Measurements from ENCODE around the gene MYOZ3.
A peak's percentile ranks its signal among the peaks of the same experiment; 100 is the strongest.

MYOZ3 gene

GRCh38 chr5:150622157-150622556 is 38.9 kb upstream of the MYOZ3 start:
- no peak for DNase-seq (ENCODE audit: low read depth)
- no peak overlapping the region for H3K4me3 ChIP-seq (ENCODE audit: control insufficient read depth, low read depth, low read length)
- no peak for TF ChIP-seq CTCF (IDR thresholded peaks at IDR 0.05; ENCODE audit: control insufficient read depth, insufficient read depth, low read depth, low read length, missing control alignments)

GRCh38 chr5:150623152-150623877 is 37.7 kb upstream of the MYOZ3 start:
- DNase-seq (ENCODE audit: low read depth) = no peak

GRCh38 chr5:150623878-150624216 is 37.2 kb upstream of the MYOZ3 start:
- TF ChIP-seq CTCF (IDR thresholded peaks at IDR 0.05; ENCODE audit: control insufficient read depth, insufficient read depth, low read depth, low read length, missing control alignments) = no peak
- DNase-seq (ENCODE audit: low read depth) = no peak
- no peak overlapping the region for H3K4me3 ChIP-seq (ENCODE audit: control insufficient read depth, low read depth, low read length)

More at GRCh38 chr5:150623152-150623877, 37.7 kb upstream of the MYOZ3 start:
- H3K4me3 ChIP-seq (ENCODE audit: control insufficient read depth, low read depth, low read length) = no peak overlapping the region
- TF ChIP-seq CTCF (IDR thresholded peaks at IDR 0.05; ENCODE audit: control insufficient read depth, insufficient read depth, low read depth, low read length, missing control alignments) = no peak

- peak overlapping the region; percentile 61 for H3K4me3 ChIP-seq (ENCODE audit: control insufficient read depth, low read depth, low read length)
- TF ChIP-seq CTCF (IDR thresholded peaks at IDR 0.05; ENCODE audit: control insufficient read depth, insufficient read depth, low read depth, low read length, missing control alignments) = no peak
- no peak for DNase-seq (ENCODE audit: low read depth)
Observed at GRCh38 chr5:150624334-150625163, 36.5 kb upstream of the MYOZ3 start.

GRCh38 chr5:150625164-150625535 is 35.9 kb upstream of the MYOZ3 start:
- TF ChIP-seq CTCF (IDR thresholded peaks at IDR 0.05; ENCODE audit: control insufficient read depth, insufficient read depth, low read depth, low read length, missing control alignments) = no peak
- peak overlapping the region; percentile 61 for H3K4me3 ChIP-seq (ENCODE audit: control insufficient read depth, low read depth, low read length)
- no peak for DNase-seq (ENCODE audit: low read depth)

- no peak for TF ChIP-seq CTCF (IDR thresholded peaks at IDR 0.05; ENCODE audit: control insufficient read depth, insufficient read depth, low read depth, low read length, missing control alignments)
- no peak for DNase-seq (ENCODE audit: low read depth)
- peak overlapping the region; percentile 61; the same call in 1 of the 2 replicates for H3K4me3 ChIP-seq (ENCODE audit: control insufficient read depth, low read depth, low read length)
Observed at GRCh38 chr5:150625831-150626746, 35.0 kb upstream of the MYOZ3 start.
